CD4-positive, alpha-beta T cell treated with Interleukin-1 beta for 1 hour (primary cell): ENCODE data around the gene RLF.

Experiments
- DNase-seq, 2 donors: peaks; one replicate each; pipeline ENCODE4 v3.0.0-alpha.2; 2020 to 2022

The RLF gene

GRCh38 chr1:40272653-40273213 is 111.5 kb downstream of the RLF start:
- no peak for DNase-seq

DNA sequence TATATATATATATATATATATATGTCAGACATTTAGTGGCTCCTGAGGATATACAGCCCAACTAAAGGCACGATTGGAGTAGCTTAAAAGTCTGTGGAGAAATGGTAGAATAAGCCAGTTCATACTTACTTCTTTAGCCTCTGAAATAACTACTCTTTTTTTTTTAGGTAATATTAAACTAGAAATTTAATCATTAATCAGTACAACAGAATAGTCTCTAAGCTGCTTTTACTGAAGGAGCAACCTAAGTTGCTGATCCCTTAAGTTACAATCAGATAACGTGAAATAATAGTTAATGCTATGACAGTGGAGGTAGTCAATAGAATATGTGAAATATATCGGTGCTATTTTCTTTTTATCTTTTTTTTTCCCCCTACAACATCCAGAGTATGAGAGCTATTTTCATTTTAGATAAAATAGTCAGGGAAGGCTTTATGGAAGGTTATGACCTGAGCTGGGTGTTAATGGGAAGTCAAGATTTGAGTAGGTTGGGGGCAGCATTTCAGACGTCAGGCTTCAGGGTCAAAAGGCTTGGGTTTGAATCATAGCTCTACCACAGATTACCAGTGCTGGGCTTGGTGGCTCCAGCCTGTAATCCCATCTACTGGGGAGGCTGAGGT is 112.5 kb downstream of the RLF start:
- no peak for DNase-seq

- no peak for DNase-seq
Observed at GRCh38 chr1:40274331-40274730, 113.1 kb downstream of the RLF start.

DNA sequence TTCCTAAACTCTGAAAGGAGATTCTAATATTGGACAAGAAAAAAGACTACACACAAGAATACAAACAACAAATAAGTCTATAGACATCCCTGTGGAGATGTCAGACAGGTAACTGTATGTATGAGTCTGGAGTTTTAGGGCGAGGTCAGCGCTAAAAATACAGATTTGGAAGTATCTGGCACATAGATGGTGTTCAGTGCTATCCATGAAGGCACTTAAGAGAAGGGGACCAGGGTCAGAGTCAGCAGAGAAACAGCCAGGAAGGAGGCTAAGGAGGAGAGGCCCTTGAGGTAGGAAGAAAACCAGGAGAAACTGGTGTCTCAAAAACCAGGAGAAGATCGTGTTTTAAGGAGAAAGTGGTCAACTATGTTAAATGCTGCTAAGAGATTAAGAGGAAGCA is 114.9 kb downstream of the RLF start:
- DNase-seq, result no peak

- no peak for DNase-seq
Observed at GRCh38 chr1:40281853-40282252, 120.7 kb downstream of the RLF start.
